Liver (tissue), 9 donors: ENCODE measurements around the gene HIP1. TPM values are rescaled to one million over a fixed set of nuclear protein-coding genes. Genes with fewer than 3 reads are reported as not detected.
A peak's percentile ranks its signal among the peaks of the same experiment; 100 is the strongest.
"Not testable (repeated sequence)": the region's sequence is repeated elsewhere in the genome, so short reads cannot be mapped to it uniquely, and the experiment has no call there.

ENCODE experiments used
- DNase-seq: peaks from one replicate; pipeline ENCODE4 v3.0.0-alpha.2; 2017; ENCODE audit warnings: low spot score
- H3K27ac ChIP-seq, 2 donors: one replicate each; pipeline ENCODE4 v1.7.0; 2013; ENCODE audit warnings: inconsistent platforms in 2 of 2, low read length in 2 of 2, control low read depth in 1 of 2, low read depth in 1 of 2, mild to moderate bottlenecking in 1 of 2
- H3K27me3 ChIP-seq, 4 donors: one replicate each; pipeline versions ENCODE4 v1.6.1 to v1.7.0; 2013; ENCODE audit warnings: low read length in 3 of 4, inconsistent platforms in 1 of 4, mild to moderate bottlenecking in 1 of 4, moderate library complexity in 1 of 4; ENCODE audit not compliant: control insufficient read depth in 4 of 4, insufficient read depth in 4 of 4
- H3K36me3 ChIP-seq, 4 donors: one replicate each; pipeline versions ENCODE4 v1.6.1 to v1.7.0; 2013; ENCODE audit warnings: low read length in 3 of 4, mild to moderate bottlenecking in 3 of 4, low read depth in 1 of 4, moderate library complexity in 1 of 4; ENCODE audit not compliant: control insufficient read depth in 4 of 4, insufficient read depth in 3 of 4
- H3K4me1 ChIP-seq, 4 donors: one replicate each; pipeline versions ENCODE4 v1.6.1 to v1.7.0; 2013; ENCODE audit warnings: low read length in 3 of 4, mild to moderate bottlenecking in 3 of 4, moderate library complexity in 1 of 4; ENCODE audit not compliant: control insufficient read depth in 4 of 4, insufficient read depth in 4 of 4
- H3K4me3 ChIP-seq, 3 donors: one replicate each; pipeline versions ENCODE4 v1.6.1 to v1.7.0; 2013; ENCODE audit warnings: low read length in 3 of 3, control low read depth in 1 of 3, low read depth in 1 of 3, mild to moderate bottlenecking in 1 of 3
- H3K9ac ChIP-seq, 2 donors: one replicate each; pipeline ENCODE4 v1.7.0; 2013; ENCODE audit warnings: low read length in 2 of 2, mild to moderate bottlenecking in 2 of 2, moderate library complexity in 2 of 2, control low read depth in 1 of 2, low read depth in 1 of 2
- H3K9me3 ChIP-seq, 4 donors: one replicate each; pipeline versions ENCODE4 v1.6.1 to v1.7.0; 2013; ENCODE audit warnings: low read length in 3 of 4; ENCODE audit not compliant: control insufficient read depth in 4 of 4
- EGR1 ChIP-seq, 2 donors: IDR thresholded peaks; 2 replicates each; pipeline ENCODE4 v1.6.1; 2016 to 2018; ENCODE audit warnings: antibody characterized with exemption in 2 of 2, low read depth in 2 of 2
- GABPA ChIP-seq, 2 donors: IDR thresholded peaks in 1 of 2; conservative IDR thresholded peaks in 1 of 2; 2 replicates each; pipeline ENCODE4 v1.6.1; 2016; ENCODE audit warnings: antibody characterized with exemption in 2 of 2, mild to moderate bottlenecking in 1 of 2, moderate library complexity in 1 of 2
- HNF4A ChIP-seq, 2 donors: conservative IDR thresholded peaks; 2 replicates each; pipeline ENCODE4 v1.6.1; 2016; ENCODE audit warnings: antibody characterized with exemption in 2 of 2, mild to moderate bottlenecking in 2 of 2
- HNF4G ChIP-seq: IDR thresholded peaks from 2 replicates; pipeline ENCODE4 v1.6.1; 2016; ENCODE audit warnings: antibody characterized with exemption
- JUND ChIP-seq, 2 donors: IDR thresholded peaks; 2 replicates each; pipeline ENCODE4 v1.6.1; 2016; ENCODE audit warnings: antibody characterized with exemption in 2 of 2
- MAX ChIP-seq: IDR thresholded peaks from 2 replicates; pipeline ENCODE4 v1.6.1; 2016; ENCODE audit warnings: antibody characterized with exemption
- NR2F2 ChIP-seq: IDR thresholded peaks from 2 replicates; pipeline ENCODE4 v1.6.1; 2016; ENCODE audit warnings: antibody characterized with exemption
- RAD21 ChIP-seq, 2 donors: IDR thresholded peaks; 2 replicates each; pipeline ENCODE4 v1.6.1; 2016; ENCODE audit warnings: antibody characterized with exemption in 2 of 2, mild to moderate bottlenecking in 2 of 2
- REST ChIP-seq: IDR thresholded peaks from 2 replicates; pipeline ENCODE4 v1.6.1; 2016; ENCODE audit warnings: antibody characterized with exemption, mild to moderate bottlenecking
- RXRA ChIP-seq, 2 donors: IDR thresholded peaks; 2 replicates each; pipeline ENCODE4 v1.6.1; 2017 to 2018; ENCODE audit warnings: antibody characterized with exemption in 2 of 2, mild to moderate bottlenecking in 1 of 2
- SP1 ChIP-seq: IDR thresholded peaks from 2 replicates; pipeline ENCODE4 v1.6.1; 2018; ENCODE audit warnings: antibody characterized with exemption, mild to moderate bottlenecking
- TAF1 ChIP-seq: conservative IDR thresholded peaks from 2 replicates; pipeline ENCODE4 v1.6.1; 2016; ENCODE audit warnings: antibody characterized with exemption, mild to moderate bottlenecking
- YY1 ChIP-seq: IDR thresholded peaks from 2 replicates; pipeline ENCODE4 v1.6.1; 2016; ENCODE audit warnings: antibody characterized with exemption, mild to moderate bottlenecking
- ZBTB33 ChIP-seq: IDR thresholded peaks from 2 replicates; pipeline ENCODE4 v1.6.1; 2016; ENCODE audit warnings: antibody characterized with exemption
- WGBS: extraction: QIAGEN DNeasy Blood & Tissue Kit; methylation state at CpG from one replicate; pipeline ENCODE4 v1.1.7; 2013; 5-methylcytosine and 5-hydroxymethylcytosine counted together
- polyA plus RNA-seq, 2 donors: library from polyadenylated mRNA; stranded (reverse) in 1 of 2; unstranded in 1 of 2; fragments of 200-250 nt in 1 of 2; fragments of >200 nt in 1 of 2; fragmentation: Nextera tagmentation in 1 of 2; extraction: Ambion mirVana in 1 of 2; gene quantifications; one replicate each; pipeline versions ENCODE4 v1.2.1 to v1.2.3, GENCODE V29; 2013 to 2015
- total RNA-seq, 2 donors: library from RNA; depleted of rRNA; stranded (reverse); fragments of >200 nt; gene quantifications; one replicate each; pipeline ENCODE4 v1.2.3, GENCODE V29; 2014
- donor health status: healthy.
- donor health status: healthy.
- donor health status: healthy.
- donor health status: healthy.
- donor health status: healthy.

Gene HIP1
- total and polyA plus RNA-seq, 4 donors = 3.8 to 13.6 (median 7.8) TPM

DNA sequence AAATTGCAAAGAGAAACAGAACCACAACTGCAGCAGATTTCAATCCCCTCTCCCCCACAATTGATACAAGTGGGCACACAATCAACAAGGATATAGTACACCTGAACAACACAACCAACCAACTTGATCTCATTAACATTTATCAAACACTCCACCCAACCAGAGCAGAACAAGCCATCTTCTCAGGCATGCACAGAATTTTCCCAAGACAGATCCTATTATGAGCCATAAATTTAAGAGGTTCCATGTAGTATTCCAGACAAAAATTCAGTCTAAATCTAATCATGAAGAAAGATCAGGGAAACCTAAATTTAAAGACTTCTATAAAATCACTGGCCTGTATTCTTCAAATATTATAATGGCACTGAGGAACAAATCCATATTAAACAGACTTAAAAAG is 217.0 kb downstream of the HIP1 start:
- not testable (repeated sequence) for DNase-seq, H3K27ac ChIP-seq, H3K9me3 ChIP-seq, H3K4me3 ChIP-seq, H3K4me1 ChIP-seq, H3K9ac ChIP-seq, H3K27me3 ChIP-seq
- peaks cover 3 to 11% (median 8%) of the 10 kb centered on the region in 4 donors for H3K36me3 ChIP-seq

GRCh38 chr7:75518842-75519241 is 219.9 kb downstream of the HIP1 start:
- H3K27ac ChIP-seq, DNase-seq, H3K36me3 ChIP-seq, H3K9me3 ChIP-seq, H3K27me3 ChIP-seq, H3K4me1 ChIP-seq, H3K9ac ChIP-seq, H3K4me3 ChIP-seq: not testable (repeated sequence)
- 50% methylated on average over 2 of the region's 2 CpGs for WGBS

GRCh38 chr7:75509033-75509432 is 229.7 kb downstream of the HIP1 start:
- H3K4me3 ChIP-seq, H3K27ac ChIP-seq, H3K9me3 ChIP-seq, H3K36me3 ChIP-seq, H3K9ac ChIP-seq, H3K27me3 ChIP-seq, DNase-seq, H3K4me1 ChIP-seq: not testable (repeated sequence)
- WGBS = 58% methylated on average over 2 of the region's 4 CpGs

DNA sequence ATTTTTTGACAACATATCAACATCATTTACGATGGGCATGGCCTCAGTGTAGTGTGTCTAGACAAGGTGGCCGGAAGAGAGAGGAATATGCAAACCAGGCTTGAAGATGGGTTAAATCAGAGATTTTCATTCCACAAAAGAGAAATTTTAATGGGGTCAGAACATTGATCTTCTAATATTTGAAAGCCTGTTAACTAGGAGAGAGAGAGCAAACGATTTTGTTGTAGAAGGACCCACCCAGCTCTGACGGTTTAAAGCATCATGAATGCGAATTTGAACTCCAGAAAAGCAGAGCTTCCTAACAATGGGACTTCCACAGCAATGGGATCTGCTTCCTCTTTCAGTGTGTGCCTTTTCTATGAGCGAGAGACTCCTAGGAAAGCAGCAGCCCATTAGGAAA is 246.7 kb downstream of the HIP1 start, which contains the start of gene SPDYE5:
Gene SPDYE5, plus strand, starts transcription at position 301 of the 400 bp plus-strand sequence. CDS start 1,728 bp downstream, outside the sequence.
- not testable (repeated sequence) for H3K9me3 ChIP-seq, H3K9ac ChIP-seq, DNase-seq, H3K4me3 ChIP-seq, H3K4me1 ChIP-seq, H3K27ac ChIP-seq, H3K36me3 ChIP-seq, H3K27me3 ChIP-seq
- 92% methylated on average over 5 of the region's 6 CpGs for WGBS

DNA sequence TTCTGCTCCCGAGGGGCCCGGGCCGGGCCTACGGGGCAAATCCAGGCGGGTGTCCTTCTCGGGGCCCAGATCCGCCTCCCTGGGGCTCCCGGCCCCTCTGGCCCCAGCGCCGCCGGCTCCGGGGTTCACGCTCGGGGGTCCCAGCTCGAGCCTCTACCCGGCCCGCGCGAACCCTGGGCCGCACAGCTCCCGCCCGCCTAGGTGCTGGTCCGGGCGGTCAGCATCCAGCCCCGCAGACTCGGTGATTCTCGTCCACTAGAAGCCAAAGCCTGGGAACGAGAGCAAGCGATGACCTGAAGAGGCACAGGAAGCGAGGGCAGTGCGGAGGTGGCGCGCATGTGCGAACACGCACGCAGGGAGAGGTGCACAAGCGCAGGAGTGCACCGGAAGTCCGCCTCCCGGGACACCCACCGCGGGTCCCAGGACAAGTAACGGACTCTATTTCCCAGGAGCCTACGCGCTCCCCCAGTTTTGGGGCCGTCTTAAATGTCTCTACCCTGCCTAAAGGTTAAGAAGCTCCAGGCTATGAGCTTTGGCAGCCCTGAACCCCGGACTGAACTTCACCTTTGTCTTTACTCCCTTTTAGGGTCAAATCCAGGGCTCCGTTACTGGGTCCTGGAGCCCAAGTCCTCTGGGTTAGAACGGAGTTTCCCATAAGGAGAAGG is 252.6 kb downstream of the HIP1 start, which contains the start of gene POM121C:
Gene POM121C, minus strand, starts transcription at position 321 of the 665 bp plus-strand sequence. CDS start 44,803 bp downstream, outside the sequence.
- not testable (repeated sequence) for H3K9me3 ChIP-seq, H3K4me1 ChIP-seq, H3K27me3 ChIP-seq, H3K36me3 ChIP-seq
- H3K9ac ChIP-seq = peak within 1 kb of the TSS; percentile 38 to 66
- under 1% methylated on average over 49 of the region's 49 CpGs for WGBS
- TF ChIP-seq SP1 (peak; percentile 65), YY1 (peak; percentile 71), TAF1 (peak; percentile 24), RXRA (IDR thresholded peaks at IDR 0.05) (peak; percentile 66 to 88), HNF4A (conservative IDR thresholded peaks at IDR 0.05) (peak; percentile 57 to 80), NR2F2 (peak; percentile 72), REST (peak; percentile 45), EGR1 (IDR thresholded peaks at IDR 0.05; ENCODE audit: low read depth in 2 of 2) (peak in 1 of 2 donors; percentile 48), HNF4G (peak; percentile 43), JUND (IDR thresholded peaks at IDR 0.05) (peak; percentile 10 to 43), ZBTB33 (peak; percentile 89), RAD21 (IDR thresholded peaks at IDR 0.05) (peak; percentile 20 to 48), MAX (peak; percentile 89), GABPA (IDR thresholded peaks at IDR 0.05 in 1 of 2, conservative IDR thresholded peaks at IDR 0.05 in 1 of 2) (peak; percentile 76 to 95)
- H3K27ac ChIP-seq = peak within 1 kb of the TSS; percentile 82 to 85
- peak; percentile 86 for DNase-seq
- H3K4me3 ChIP-seq = peak within 1 kb of the TSS; percentile 65 to 79 (median 75)
